Kidney epithelial cell (primary cell): ENCODE results near the gene RHAG. TPM values are rescaled to one million over a fixed set of nuclear protein-coding genes. Genes with fewer than 3 reads are reported as not detected.
"Not testable (repeated sequence)": the region's sequence is repeated elsewhere in the genome, so short reads cannot be mapped to it uniquely, and the experiment has no call there.

Source experiments
- DNase-seq: peaks from one replicate; pipeline ENCODE4 v3.0.0-alpha.2; 2010; ENCODE audit warnings: low read depth
- H3K27me3 ChIP-seq: 2 replicates; pipeline ENCODE4 v1.6.0; 2011; ENCODE audit warnings: low read length; ENCODE audit not compliant: control insufficient read depth, insufficient read depth
- H3K36me3 ChIP-seq: 2 replicates; pipeline ENCODE4 v1.5.1; 2011; ENCODE audit warnings: low read length; ENCODE audit not compliant: control insufficient read depth, insufficient read depth
- H3K4me3 ChIP-seq: 2 replicates; pipeline ENCODE4 v1.5.1; 2011; ENCODE audit warnings: low read depth, mild to moderate bottlenecking, control low read depth, low read length
- CTCF ChIP-seq: IDR thresholded peaks from 2 replicates; pipeline ENCODE4 v1.5.1; 2011; ENCODE audit warnings: mild to moderate bottlenecking, moderate library complexity, low read length, control low read depth, inconsistent platforms; ENCODE audit not compliant: insufficient read depth, poor library complexity, severe bottlenecking
- total RNA-seq: library from RNA; depleted of rRNA; stranded (reverse); fragments of >200 nt; gene quantifications from 2 replicates; pipeline ENCODE4 v1.2.3, GENCODE V29; 2015

Gene RHAG
- total RNA-seq, 1 donor from 2014 or later, result not detected

- H3K36me3 ChIP-seq, result no peaks in the 10 kb centered on the region
- H3K4me3 ChIP-seq, result no peak overlapping the region
- no peak for TF ChIP-seq CTCF
- DNase-seq, result no peak
- H3K27me3 ChIP-seq, result no peaks in the 10 kb centered on the region
These were observed 9.8 kb downstream of the RHAG start for GRCh38 chr6:49626811-49627210.

- H3K4me3 ChIP-seq, result no peak overlapping the region
- no peak for DNase-seq
- no peak for TF ChIP-seq CTCF
- H3K36me3 ChIP-seq, result no peaks in the 10 kb centered on the region
- H3K27me3 ChIP-seq, result no peaks in the 10 kb centered on the region
These were observed 18.4 kb downstream of the RHAG start for GRCh38 chr6:49618257-49618656.

DNA sequence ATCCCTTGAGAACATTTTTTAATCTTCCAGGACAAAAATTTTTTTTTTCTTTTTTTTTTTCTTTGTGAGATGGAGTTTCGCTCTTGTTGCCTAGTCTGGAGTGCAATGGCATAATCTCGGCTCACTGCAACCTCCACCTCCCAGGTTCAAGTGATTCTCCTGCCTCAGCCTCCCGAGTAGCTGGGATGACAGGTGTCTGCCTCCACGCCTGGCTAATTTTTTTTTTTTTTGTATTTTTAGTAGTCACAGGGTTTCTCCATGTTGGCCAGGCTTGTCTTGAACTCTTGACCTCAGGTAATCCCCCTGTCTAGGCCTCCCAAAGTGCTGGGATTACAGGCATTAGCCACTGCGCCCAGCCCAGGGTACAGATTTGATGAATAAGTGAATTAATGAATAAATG, 22.5 kb downstream of the RHAG start:
- not testable (repeated sequence) for DNase-seq, H3K27me3 ChIP-seq, H3K4me3 ChIP-seq, H3K36me3 ChIP-seq

DNA sequence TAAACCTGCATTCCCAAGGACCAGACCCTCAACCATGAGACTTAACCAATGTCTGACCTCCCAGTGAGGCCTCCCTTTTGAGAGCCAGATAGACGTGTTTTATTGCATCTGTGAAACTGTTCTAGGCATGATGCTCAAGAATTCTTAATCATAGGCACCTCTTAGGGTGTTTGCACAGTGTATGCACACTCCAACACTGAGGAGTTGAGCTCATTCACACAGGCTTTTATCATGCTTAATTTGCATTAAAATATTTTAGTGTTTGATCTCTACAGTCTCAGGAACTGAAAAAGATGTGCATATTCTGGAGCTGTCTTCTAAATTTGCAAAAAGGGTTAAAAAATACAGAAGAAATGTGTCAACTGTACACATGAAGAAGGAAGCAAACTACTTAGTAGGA, 27.4 kb downstream of the RHAG start:
- no peaks in the 10 kb centered on the region for H3K36me3 ChIP-seq
- no peak overlapping the region for H3K4me3 ChIP-seq
- no peak for DNase-seq
- TF ChIP-seq CTCF, result no peak
- no peaks in the 10 kb centered on the region for H3K27me3 ChIP-seq

DNA sequence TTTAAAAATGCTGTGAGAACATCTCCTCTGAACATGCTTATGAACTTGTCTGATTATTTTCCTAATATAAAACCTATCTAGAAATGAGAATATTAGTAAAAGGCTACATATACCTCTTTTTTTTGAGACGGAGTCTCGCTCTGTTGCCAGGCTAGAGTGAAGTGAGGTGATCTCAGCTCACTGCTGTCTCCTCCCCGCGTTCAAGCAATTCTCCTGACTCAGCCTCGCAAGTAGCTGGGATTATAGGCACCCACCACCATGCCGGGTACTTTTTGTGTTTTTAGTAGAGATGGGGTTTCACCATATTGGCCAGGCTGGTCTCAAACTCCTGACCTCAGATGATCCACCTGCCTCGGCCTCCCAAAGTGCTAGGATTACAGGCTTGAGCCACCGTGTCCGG, 28.4 kb downstream of the RHAG start:
- H3K4me3 ChIP-seq, H3K27me3 ChIP-seq, H3K36me3 ChIP-seq, DNase-seq: not testable (repeated sequence)

DNA sequence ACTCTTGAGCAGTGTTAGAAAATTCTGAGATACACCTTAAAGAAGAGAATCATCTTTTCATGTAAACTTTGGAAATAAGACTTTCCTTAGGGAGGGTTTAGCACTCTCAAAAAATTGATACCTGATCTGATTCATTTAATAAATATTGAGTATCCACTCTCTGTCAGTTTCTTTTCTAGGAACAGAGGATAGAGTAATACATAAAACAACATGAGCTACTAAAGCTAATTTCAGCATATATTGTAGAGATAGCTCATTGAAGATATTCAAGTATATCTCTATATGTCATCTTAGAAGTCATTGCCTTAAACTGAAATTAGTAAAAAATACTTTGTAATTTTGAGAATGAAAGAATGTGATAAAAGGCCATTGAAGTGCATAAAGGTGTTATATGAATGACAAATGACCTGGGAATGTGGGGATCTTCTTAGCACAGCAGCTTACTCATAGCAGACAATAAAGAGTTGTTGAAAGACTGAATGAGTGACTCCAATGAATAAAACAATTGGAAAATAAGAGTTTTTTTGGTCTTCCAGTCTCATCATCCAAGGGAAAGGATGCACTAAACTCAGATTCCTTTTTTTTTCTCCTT, 29.2 kb downstream of the RHAG start:
- DNase-seq, result no peak
- Histone ChIP-seq H3K27me3 (no peaks in the 10 kb centered on the region), H3K4me3 (no peak overlapping the region), H3K36me3 (no peaks in the 10 kb centered on the region)
- TF ChIP-seq CTCF, result no peak

DNA sequence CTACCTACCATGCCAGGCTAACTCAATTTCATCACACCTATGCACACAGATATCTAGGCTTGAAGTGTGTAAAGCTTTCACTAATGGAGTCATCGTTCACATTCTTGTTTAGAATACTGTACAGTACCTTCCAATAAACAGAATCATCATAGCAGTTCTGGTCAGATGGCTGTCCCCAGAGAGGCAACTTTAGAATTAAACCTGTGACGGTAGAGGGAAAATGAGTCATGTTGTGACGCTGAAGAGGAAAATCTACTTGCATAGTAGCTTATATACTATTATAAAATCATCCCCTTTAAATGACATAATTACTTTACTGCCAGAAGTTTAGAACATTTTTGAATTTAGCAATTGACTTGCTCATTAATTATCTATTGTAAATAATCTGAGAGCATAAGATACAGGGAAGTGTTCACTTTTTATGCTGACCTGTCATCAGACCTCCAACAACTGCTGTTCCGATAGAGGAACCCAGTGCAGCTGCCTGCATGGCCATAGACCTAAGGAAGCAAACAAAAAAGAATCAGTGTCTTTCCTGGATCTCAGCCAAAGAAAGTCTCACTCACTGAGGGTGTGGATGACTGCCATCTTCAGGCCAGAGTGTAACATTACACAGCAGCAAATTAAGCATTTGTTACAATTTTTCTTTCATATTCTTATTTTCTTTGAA, 29.8 kb downstream of the RHAG start:
- DNase-seq, result peak; percentile 47
- H3K27me3 ChIP-seq, result no peaks in the 10 kb centered on the region
- H3K36me3 ChIP-seq, result no peaks in the 10 kb centered on the region
- no peak overlapping the region for H3K4me3 ChIP-seq
- peak; percentile 79 for TF ChIP-seq CTCF

DNA sequence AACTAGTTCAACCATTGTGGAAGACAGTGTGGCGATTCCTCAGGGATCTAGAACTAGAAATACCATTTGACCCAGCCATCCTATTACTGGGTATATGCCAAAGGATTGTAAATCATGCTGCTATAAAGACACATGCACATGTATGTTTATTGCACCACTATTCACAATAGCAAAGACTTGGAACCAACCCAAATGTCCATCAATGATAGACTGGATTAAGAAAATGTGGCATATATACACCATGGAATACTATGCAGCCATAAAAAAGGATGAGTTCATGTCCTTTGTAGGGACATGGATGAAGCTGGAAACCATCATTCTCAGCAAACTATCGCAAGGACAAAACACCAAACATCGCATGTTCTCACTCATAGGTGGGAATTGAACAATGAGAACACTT, 32.6 kb downstream of the RHAG start:
- H3K36me3 ChIP-seq, DNase-seq, H3K4me3 ChIP-seq, H3K27me3 ChIP-seq: not testable (repeated sequence)

DNA sequence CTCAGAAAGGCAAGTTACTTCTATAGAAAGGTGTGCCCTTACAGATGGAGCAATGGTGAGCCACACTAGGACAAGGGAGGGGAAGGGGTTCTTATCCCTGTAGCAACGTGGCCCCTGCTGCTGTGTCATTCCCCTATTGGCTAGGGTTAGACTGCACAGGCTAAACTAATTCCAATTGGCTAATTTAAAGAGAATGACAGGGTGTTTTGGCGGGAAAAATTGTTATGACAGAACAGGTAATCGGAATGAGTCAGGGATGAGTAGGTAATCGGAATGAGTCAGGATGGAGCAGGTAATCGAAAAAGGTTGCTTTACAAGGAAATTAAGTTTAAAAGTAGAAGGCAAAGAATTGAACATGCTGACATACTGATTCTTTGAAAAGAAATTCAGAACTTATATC, 49.4 kb downstream of the RHAG start:
- DNase-seq, H3K27me3 ChIP-seq, H3K4me3 ChIP-seq, H3K36me3 ChIP-seq: not testable (repeated sequence)
